ENCODE data around the gene TEKT3.

The TEKT3 gene

GRCh38 chr17:15349119-15349518 lies 7.7 kb upstream of the TEKT3 start:
- no peak for DNase-seq (ENCODE audit: low spot score)

DNA sequence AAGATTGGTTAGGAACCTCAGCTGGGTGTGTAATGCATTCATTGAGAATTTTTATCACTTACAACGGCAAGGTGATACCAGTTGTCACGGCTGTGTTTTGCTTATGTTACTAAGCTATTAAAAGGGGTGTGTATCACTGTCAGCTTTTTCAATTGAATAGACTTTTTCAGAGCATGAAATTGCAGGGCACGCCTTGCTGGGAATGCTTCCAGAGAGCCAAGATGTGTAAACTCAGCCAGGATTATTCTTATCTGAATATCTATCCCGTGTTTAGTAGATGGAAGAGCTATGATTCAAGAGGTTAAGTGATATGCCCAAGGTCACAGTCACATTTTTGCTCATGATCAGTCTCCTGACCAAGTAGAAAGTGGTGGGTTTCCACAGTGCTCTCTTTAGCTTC lies 6.6 kb upstream of the TEKT3 start:
- no peak for DNase-seq (ENCODE audit: low spot score)

GRCh38 chr17:15346066-15346595 lies 4.7 kb upstream of the TEKT3 start:
- DNase-seq (ENCODE audit: low spot score), result no peak

- DNase-seq (ENCODE audit: low spot score), result no peak
Measured at GRCh38 chr17:15343749-15344148, 2.4 kb upstream of the TEKT3 start.

GRCh38 chr17:15342460-15342859 lies 1.1 kb upstream of the TEKT3 start:
- DNase-seq (ENCODE audit: low spot score), result no peak

GRCh38 chr17:15341966-15342365 lies 569 bp upstream of the TEKT3 start:
- DNase-seq (ENCODE audit: low spot score), result no peak

- no peak for DNase-seq (ENCODE audit: low spot score)
Measured at GRCh38 chr17:15340966-15341365, 431 bp downstream of the TEKT3 start.

- DNase-seq (ENCODE audit: low spot score), result no peak
Measured at GRCh38 chr17:15335446-15335845, 6.0 kb downstream of the TEKT3 start.

- DNase-seq (ENCODE audit: low spot score), result no peak
Measured at GRCh38 chr17:15334266-15334665, 7.1 kb downstream of the TEKT3 start.

DNA sequence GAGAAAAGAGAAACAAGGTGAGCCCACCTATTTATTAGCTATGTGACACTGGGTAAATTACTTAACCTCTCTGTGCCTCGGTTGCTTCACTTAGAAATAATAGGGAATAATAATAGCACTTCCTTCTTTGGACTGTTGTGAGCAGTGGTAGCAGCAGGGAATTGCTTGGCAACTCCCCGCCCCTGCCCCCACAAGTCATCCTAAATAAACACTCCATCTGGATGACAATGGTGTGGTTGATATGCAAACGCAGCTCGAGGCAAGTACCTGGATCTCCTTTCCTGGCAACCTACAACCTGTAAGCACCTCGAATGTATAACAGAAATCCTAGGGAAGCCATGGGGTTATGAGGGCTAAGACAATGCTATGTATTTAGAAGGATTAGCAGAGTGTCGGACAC lies 9.1 kb downstream of the TEKT3 start:
- DNase-seq (ENCODE audit: low spot score), result no peak

- no peak for DNase-seq (ENCODE audit: low spot score)
Measured at GRCh38 chr17:15323131-15323530, 18.3 kb downstream of the TEKT3 start.

DNA sequence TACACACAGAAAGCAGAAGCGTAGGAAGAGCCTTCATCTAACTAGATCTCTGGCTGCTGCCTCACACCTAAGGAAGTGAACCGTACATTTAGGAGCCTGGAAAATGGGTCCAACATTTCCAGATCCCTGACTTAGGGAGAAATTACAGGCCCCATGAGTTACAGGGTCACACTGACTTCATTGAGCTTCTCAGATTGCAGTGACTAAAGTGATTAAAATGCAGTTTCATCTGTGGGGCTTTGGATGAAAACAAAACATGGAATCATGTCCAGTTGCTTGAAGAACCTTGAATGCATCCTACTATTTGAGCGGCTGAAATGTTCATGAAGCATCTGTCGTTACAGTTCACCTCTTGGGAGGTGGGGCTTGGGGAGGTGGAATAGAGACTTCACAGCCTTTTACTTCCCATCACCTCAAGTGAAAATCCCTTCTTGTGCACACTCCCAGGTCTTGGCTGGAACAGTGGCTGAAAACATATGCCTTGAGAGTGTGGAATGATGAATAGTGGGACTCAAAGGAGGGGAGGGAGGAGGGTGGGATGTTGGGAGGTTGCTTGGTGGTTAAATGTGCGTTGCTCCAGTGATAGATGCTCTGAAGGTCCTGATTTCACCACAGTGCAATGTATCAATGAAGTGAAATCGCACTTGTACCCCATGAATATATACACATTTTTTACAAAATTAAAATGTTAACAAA lies 19.7 kb downstream of the TEKT3 start:
- no peak for DNase-seq (ENCODE audit: low spot score)

GRCh38 chr17:15319452-15320010 lies 21.9 kb downstream of the TEKT3 start:
- no peak for DNase-seq (ENCODE audit: low spot score)

DNA sequence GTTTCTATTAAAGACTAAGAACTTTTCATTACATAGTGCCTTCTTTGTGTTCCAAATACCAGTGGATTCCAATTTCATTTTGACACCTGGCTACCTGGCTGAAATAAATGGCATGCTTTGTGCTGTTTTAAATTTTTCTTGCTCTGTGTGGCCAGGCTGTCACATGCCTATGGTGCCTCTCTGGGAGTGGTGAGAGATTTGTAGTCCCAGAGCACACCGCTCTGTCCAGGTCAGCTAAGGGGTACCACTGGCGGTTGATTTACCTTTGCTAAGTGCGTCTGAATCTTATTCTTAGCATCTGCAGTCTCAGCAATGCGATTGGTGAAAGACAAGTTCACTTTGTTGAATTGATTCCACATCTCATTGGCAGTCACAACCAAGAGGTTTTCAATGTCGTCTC lies 29.4 kb downstream of the TEKT3 start:
- no peak for DNase-seq (ENCODE audit: low spot score)

DNA sequence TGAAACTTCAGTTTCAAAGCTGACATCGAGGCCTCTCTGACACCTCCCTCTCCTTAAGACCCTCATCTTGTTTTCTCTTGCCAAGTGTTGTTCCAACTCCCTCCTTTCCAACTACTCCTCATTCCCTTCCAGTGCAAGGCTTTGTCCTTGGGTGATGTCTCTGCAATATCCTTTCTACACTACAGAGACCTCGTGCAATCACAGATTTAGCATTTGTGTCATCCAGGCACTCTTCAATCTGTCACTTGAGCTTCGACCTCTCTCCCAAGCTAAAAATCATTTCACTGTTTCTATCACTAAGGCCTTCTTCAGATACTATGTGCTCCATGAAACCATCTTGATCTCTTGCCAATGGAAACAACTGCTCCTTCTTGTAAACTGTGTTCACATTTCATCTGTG lies 31.6 kb downstream of the TEKT3 start:
- DNase-seq (ENCODE audit: low spot score), result no peak

DNA sequence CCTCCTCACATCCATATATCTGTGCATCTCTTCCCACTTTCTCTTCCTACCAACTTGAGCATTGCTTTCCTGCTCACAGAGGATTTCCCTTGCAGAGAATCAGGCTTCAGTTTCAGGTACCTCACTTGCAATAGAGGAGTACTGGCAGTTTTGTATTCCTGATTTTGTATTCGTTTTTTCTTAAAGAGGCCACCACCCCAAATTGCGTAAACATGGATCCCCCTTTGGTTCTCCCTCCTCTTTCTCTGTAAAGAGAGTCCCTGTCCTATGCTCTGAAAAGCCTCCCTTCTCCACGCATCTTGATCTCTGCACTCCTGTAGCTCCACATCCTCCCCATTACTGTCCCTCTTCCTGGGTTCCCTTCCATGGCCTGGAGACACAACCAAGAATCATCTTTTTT lies 32.2 kb downstream of the TEKT3 start:
- no peak for DNase-seq (ENCODE audit: low spot score)

- DNase-seq (ENCODE audit: low spot score), result no peak
Measured at GRCh38 chr17:15308758-15309157, 32.6 kb downstream of the TEKT3 start.

GRCh38 chr17:15307710-15308111 lies 33.7 kb downstream of the TEKT3 start:
- no peak for DNase-seq (ENCODE audit: low spot score)

GRCh38 chr17:15303851-15304250 lies 37.5 kb downstream of the TEKT3 start:
- DNase-seq (ENCODE audit: low spot score), result no peak

DNA sequence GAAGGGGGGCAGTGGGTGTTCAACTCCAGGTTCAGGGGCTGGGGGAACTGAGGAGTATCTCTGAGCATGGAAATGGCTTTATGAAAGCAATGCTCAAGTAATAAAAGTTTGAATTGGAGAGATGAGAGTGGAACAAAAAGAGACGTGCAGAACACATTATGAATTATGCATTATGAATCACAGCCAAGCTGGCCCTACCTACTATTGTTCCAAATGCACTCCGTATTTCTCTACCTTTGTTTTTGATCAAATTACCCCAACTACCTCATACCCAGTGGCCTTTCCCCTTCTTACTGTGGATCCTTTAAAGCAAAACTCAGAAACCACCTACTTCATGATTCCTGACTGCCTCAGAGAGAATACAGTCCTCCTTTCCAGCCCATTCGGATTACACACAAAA lies 38.1 kb downstream of the TEKT3 start:
- DNase-seq (ENCODE audit: low spot score), result no peak

DNA sequence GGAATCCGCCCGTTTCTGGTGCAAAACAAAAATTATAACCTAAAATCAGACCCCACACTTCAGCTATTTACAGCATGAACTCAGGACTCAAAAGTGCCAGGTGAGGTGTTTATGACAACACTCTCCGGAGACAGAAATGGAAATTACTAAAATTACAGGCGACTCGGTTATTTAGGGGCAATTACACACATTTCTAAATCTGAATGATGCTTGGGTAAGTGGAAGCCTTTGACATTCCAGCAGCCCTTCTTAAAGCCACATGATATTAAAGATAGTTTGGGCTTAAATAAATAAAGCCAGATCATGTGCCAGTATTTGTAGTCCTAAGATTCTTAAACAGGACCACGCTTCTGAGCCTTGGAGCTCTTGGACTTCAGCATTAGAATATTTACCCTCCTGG lies 39.6 kb downstream of the TEKT3 start:
- DNase-seq (ENCODE audit: low spot score), result no peak

GRCh38 chr17:15298176-15298575 lies 43.2 kb downstream of the TEKT3 start:
- DNase-seq (ENCODE audit: low spot score), result no peak

- no peak for DNase-seq (ENCODE audit: low spot score)
Measured at GRCh38 chr17:15293558-15293957, 47.8 kb downstream of the TEKT3 start.

Data from globus pallidus (tissue), 1 donor.